NCI-H2227 (cell line): ENCODE results near the gene RNF151.
"Not testable (repeated sequence)": the region's sequence is repeated elsewhere in the genome, so short reads cannot be mapped to it uniquely, and the experiment has no call there.

Source experiments
- DNase-seq: peaks from one replicate; lab custom pipeline; 2025; ENCODE audit not compliant: unreplicated experiment; lab: John Stamatoyannopoulos, UW

RNF151 gene

DNA sequence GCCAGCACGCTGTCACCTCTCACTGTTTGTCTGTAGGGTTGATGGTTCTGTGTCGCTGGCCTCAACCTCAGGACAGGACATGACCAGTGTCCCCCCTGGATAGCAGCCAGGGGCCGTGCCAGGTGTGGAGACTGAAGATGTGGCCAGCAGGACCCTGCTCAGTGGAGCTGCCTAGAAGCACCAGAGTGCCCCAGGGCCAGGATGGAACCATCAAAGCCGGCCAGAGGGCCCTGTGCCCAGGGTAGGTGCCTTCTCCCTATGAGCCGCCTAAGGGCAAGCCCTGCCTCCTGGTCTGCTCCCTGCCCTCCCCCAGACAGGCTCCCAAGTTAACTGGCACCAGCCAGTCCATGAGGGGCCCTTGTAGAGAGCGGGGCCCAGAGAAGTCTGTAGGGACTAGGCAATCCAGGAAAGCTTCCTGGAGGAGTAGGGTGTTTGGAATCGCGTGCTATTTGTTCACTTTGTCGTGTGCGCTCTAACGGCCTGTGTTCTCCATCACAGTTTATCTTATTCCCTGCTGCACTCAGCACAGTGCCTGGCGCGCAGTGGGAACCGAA is 7.9 kb upstream of the RNF151 start:
- no peak for DNase-seq

DNA sequence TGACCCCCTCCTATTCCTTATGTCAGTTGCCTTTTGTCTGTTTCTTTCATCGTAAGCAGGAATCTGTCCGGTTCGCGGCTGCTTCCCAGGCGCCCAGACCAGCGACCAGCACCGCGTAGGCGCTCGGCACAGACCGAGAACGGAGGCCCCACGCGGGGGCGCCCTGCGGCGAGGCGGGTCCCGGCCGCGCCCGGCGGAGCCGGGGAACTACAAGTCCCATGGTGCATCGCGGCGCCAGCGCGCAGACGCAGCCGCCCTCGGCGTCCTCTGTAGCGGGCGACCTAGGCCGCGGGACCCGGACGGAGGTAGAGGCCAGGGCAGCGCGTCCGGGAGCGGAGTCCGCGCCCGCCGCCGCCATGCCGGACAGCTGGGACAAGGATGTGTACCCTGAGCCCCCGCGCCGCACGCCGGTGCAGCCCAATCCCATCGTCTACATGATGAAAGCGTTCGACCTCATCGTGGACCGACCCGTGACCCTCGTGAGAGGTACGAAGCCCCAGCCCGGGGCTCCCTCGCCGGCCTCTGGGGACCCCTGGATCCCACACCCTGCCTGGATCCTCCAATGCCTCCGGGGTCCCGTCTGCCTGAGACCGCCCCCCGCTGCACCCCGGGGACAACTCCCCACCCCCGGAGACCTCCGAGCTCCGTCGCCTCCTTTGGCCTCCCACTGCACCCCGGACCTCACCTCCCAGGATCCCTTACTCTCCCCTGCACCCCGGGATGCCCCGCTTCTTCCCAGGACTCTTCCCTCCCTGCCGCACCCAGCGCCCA is 7.2 kb upstream of the RNF151 start, which contains the start of gene NDUFB10:
NDUFB10 (plus strand) TSS at position 270 of the 771 bp plus-strand sequence; CDS start at position 357, 87 bp downstream.
- peak; percentile 92 for DNase-seq

DNA sequence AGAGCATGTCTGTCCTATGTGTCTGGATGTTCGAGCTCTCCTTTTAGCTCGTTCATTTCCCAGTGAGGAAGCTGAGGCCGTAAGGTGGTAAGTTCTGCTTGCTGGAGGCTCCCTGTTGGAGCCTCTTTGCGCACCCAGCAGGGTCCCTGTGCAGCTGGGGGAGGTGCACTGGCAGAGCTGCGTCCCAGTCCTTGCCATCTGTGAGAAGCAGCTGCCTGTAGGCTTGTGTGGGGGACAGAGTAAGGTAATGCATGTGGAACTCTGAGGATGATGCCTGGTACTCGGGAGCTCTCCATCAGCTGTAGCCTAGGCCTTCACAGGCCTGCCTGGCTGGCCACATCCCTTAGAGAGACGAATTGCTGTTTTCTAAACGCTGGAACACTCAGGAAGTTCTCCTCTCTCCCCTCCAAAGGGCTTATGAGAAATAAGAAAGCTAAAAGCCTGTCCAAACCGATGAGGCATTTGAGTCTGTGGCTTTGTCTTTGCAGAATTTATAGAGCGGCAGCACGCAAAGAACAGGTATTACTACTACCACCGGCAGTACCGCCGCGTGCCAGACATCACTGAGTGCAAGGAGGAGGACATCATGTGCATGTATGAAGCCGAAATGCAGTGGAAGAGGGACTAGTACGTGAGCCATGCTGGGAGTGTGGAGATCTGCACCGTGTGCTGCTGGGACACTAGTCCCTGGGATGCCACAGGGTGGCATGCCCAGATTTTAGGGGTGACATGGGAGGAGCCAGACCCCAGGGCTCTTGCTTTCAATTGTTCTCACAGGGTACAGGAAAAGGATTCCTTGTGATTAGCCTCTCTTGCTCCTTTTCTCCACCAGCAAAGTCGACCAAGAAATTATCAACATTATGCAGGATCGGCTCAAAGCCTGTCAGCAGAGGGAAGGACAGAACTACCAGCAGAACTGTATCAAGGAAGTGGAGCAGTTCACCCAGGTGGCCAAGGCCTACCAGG is 5.7 kb upstream of the RNF151 start:
- DNase-seq, result peak; percentile 52

DNA sequence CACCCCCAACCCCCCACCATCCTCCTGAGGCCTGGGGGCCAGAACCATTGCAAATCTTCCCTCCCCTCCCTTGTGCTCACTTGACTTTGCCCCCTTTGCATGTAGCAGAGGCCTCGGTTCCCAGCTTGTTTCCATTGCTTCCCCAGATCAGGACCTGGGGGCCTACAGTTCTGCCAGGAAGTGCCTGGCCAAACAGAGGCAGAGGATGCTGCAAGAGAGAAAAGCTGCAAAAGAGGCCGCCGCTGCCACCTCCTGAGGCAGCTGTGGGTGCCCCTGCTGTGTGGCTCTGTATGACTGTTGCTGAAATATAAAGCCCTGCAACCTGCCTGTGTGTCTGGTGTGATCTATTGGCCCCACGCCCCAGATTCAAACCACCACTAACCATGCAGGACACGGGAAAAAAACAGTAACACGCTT is 5.0 kb upstream of the RNF151 start:
- DNase-seq, result no peak

DNA sequence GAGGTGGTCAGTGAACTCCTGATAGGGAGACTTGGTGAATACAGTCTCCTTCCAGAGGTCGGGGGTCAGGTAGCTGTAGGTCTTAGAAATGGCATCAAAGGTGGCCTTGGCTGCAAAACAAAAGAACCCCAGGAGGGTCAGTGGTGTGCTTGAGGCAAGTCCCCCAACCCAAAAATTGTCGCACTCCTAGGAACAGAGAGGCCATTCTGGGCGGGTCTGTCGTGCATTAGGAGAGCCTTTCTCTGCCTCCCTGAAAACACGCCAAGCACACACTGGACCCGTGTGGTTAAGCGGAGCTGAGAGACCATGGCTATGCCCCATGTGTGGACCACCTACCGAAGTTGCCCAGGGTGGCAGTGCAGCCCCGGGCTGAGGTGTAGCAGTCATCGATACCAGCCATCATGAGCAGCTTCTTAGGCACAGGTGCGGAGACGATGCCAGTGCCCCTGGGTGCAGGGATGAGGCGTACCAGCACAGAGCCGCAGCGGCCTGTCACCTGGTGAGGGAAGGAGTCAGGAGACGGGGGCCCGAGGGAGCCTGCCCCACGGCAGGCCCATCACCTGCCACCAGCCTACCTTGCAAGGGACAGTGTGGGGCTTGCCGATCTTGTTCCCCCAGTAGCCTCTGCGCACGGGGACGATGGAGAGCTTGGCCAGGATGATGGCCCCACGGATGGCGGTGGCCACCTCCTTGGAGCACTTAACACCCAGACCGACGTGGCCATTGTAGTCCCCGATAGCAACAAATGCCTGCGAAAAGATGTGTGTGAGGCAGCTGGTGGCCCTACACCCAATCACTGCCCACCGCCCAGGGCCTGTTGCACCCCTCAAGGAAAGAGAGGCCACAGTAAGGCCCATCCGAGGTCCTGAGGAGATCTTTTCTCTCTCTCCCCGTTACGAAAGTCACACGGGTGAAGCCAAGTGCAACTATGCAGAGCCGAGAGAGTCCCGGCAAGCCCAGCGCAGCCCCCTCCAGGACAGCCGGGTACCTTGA is 4.2 kb upstream of the RNF151 start:
- not testable (repeated sequence) for DNase-seq

DNA sequence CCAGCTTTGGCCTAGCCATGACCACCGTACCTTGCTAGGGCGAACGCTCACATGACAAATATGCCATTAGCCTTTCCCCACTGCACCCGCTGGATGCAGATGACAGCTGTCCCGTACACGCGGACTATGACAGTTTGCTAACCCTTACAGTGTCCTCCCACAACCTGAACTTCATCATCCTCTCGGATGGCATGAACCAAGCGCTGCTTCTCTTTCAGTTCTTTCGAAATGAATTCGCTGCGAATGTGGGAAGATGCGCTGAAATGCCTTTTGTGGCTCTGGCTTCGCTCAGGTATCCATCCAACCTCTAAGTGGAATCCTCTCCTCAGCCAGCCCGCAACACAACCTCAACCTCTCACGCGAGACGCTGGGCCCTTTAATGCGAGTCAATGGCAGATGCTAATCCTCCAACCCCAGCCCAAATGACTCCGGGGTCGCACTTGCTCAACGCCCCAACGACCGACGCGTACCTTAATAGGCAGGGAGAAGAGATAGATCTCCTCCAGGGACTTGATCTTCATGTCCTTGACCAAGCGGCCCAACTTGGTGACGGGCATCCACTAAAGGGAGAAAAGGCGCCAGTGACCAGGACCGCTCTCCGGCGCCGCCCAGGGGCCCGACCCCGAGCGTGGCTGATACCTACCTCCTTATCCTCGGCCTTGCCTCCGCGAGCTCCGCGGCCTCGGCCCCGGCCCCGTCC is 2.7 kb upstream of the RNF151 start:
- peak; percentile 53 for DNase-seq

DNA sequence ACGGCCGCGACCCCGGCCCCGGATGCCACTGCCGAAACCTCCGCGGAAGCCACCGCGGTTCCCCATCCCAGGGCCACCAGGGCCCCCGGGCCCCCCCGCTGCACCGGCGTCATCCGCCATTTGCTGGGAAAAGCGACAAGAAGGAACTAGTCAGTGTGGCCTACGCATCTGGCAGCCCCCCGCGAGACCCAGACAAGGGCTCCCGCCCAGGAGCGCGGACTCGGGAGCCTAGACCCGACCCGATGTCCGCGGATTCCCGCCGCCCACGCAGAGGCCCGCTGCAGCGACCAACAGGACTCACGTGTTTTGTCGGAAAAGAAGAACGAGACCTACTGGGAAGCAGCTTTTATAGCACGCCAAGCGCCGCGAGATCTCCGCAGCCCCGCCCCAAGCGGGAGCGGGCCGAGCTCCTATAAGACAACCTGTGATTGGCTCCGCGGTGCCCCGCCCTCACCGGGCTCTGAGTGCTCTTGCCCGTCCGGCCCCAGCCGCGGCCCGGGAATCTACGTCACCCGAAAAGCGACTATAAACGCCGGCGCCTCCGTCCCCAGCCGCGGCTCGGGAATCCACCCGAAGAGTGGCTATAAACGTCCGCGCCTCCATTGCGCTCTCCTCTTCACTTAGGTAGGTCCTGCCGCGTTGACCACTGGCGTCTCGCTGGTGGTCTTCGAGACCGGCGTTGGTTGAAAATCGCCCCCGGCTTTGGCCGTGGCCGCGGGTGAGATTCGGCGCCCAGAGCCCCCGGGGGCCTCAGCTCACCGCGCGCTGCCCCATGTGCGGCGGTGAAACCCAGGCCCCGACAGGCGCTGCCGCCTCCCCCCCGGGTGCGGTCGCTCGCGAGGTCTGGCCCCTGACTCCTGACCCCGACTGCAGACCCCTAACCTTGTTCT is 1.9 kb upstream of the RNF151 start, which contains the start of gene RPS2:
RPS2 (minus strand) TSS at position 321 of the 890 bp plus-strand sequence; CDS start at position 120, 201 bp downstream.
- peak; percentile 99 for DNase-seq

DNA sequence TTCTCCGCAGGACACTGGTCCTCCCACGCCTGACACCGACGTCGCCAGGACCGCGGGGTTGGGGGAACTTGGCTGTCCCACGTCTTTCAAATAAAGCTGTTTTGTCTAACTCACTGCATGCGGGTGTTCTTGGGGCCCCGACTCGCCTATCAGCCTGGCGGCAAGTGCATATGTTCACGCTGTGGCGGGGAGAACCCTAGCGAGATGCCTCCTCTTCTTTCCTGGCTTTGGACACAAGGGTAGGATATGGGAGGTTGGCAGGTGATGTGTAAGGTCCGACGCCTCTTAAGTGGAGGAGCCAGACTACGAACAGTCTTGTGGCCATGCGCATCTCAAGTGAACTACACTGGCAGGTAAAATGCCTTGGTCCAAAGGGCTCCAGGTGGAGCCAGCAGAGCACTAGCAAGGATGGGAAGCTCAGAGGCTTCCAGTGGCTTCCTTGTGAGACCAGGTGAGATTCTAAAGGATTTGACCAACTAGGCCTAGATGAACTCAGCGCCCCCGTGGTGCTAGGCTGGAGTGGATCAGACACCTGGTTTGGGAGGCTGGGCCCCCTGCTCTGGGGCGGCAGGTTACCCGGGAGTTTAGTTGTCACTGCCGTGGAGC is 1.2 kb upstream of the RNF151 start:
- peak; percentile 31 for DNase-seq

DNA sequence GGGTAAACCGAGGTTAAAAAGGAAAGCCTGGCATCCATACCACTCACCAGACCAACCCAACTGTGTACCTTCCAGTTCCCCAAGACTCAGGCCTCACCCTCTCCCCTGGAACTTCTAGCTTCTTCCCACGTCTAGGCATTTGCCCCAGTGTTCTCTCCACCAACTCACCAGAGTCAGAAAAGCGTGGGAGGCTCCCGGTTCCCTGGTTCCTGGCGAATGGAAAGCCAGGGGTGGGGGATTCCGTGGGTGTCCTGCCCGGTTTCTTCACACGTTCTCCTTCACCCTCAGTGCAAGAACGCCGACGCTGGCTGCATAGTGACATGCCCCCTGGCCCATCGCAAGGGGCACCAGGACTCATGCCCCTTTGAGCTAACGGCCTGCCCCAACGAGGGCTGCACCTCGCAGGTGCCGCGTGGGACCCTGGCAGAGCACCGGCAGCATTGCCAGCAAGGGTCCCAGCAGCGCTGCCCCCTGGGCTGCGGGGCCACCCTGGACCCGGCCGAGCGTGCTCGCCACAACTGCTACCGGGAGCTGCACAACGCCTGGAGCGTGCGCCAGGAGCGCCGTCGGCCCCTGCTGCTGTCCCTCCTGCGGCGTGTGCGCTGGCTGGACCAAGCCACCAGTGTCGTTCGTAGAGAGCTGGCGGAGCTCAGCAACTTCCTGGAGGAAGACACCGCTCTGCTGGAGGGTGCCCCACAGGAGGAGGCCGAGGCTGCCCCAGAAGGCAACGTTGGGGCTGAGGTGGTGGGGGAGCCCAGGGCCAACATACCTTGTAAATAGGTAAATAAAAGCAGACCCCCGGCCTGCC is 1.7 kb downstream of the RNF151 start:
- no peak for DNase-seq

DNA sequence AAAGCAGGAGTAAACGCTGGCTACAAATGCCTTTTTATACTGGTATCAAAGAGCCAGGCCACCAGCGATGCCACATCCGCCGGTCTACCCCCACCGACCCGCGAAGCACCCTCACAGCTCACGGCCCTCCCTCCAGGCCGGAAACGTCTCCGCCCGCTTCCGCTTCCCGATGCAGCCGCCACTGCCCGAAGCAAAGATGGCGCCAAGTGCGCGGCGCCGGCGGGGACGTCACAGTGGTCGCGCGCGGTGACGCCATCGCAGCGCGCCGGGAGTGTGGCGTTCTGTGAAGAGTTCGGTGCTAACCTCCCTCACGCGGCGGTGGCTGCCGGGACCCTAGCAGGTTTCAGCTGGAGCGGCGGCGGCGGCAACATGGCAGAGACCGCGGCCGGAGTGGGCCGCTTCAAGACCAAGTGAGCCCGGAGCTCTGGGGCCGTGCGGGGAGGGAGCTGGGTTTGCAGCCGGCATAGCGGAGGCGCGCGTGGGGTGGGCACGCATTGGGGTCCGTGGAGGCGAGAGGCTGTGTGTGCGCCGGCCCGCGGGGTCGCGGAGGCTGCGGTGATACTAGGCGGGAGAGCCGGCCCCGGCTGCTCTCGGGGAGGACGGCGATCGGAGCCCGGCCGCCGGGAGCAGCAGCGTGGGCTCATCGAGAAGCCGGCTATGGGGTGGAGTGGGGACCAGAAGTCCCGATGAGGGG is 5.3 kb downstream of the RNF151 start, which contains the start of gene TBL3:
TBL3 (plus strand) TSS at position 258 of the 694 bp plus-strand sequence; CDS start at position 370, 112 bp downstream.
- DNase-seq, result peak; percentile 98

DNA sequence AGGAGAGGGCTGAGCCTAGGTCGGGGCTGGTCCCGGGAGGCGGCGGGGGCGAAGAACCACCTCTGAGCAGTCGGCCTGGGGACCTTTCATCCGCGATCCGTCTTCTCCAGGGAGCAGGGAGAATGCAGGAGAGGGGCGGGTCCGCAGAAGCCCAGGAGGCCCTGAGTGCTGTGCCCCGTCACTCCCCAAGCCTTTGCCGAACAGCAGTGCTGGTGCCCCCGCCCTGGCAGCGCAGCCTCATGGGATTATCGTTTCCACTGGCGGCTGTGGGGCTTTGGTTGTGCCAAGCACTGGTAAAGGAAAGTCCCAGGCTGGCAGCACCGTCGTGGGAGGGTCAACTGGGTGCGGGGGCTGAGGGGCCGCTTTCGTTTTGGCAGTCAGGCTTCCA is 5.8 kb downstream of the RNF151 start:
- peak; percentile 49 for DNase-seq

DNA sequence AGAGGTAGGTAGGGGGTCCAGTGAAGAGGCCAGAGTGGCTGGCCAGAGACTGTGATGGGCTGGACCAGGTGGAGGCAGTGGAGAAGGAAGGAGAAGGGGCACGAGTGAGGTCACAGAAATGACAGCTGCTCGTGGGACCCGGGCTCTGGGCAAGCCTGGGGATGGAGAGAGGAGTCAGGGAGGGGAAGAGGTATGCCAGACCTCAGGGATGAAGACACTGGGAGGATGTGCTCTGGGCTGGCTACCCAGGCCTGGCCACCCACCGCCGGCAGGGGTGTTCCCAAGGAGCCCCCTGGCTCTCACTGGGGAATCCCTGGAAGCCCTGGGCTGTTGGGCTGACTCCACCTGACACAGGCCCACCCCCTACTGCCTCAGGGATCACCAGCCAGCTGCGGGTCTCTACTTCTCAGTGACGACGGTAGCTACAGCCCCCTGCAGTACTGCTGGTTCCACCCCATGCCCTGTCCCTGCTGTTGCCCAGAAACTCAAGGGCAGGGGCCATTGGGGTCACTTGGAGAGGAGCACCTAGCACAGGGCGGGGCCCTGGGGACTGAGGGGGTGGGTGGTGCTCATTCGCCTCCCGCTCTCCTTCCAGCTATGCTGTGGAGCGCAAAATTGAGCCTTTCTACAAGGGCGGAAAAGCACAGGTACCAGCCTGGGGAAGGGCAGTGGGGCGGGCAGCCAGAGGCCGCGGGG is 7.0 kb downstream of the RNF151 start:
- DNase-seq, result no peak

DNA sequence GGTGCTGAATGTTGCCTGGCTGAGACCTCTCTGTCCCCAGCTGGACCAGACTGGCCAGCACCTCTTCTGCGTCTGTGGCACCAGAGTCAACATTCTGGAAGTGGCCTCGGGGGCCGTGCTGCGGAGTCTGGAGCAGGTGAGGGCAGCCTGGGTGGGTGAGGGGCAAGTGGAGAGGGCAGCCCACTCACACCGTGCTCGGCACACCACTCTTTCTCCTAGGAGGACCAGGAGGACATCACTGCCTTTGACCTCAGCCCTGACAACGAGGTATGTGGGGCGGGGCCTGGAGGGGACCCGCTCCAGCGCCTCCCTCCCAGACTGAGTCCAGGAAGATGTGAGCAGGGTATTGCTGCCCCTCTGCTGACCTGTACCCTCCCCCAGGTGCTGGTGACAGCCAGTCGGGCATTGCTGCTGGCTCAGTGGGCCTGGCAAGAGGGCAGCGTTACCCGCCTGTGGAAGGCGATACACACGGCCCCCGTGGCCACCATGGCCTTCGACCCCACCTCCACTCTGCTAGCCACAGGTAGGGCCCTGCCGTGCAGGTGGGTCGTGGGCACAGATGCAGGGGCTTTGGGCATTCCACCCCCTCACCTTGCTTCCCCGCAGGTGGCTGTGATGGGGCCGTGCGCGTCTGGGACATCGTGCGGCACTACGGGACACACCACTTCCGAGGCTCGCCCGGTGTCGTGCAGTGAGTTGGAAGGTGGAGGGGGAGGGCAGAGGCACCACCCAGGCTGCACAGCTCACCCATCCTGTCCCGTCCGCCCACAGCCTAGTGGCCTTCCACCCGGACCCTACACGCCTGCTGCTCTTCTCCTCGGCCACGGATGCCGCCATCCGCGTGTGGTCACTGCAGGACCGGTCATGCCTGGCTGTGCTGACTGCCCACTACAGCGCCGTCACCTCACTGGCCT is 7.8 kb downstream of the RNF151 start:
- DNase-seq, result no peak

DNA sequence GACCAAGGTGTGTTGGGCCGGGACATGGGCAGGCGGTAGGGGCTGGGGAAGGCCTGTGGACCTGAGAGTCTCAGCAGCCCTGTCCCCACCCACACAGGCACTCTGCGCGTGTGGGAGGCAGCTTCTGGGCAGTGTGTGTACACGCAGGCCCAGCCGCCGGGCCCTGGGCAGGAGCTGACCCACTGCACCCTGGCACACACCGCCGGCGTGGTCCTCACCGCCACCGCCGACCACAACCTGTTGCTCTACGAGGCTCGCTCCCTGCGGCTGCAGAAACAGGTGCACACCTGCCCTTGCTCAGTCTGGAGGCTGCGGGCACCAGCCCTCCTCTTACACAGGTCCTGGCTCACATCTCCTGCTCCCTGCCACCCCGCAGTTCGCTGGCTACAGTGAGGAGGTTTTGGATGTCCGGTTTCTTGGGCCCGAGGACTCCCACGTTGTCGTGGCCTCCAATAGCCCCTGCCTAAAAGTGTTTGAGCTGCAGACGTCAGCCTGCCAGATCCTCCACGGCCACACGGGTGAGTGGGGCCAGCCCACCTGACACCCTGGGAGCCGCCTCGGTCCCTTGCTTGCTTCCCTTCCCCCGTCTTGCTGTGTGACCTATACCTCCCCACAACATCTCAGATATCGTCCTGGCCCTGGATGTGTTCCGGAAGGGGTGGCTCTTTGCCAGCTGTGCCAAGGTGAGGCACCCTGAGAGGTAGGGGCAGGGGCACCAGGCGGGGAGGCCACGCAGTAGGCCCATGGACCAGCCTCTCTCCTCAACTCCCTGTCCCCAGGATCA is 9.0 kb downstream of the RNF151 start:
- DNase-seq, result no peak
